MCF 10A (cell line): ENCODE data around the gene LEMD2. TPM values are rescaled to one million over a fixed set of nuclear protein-coding genes. Genes with fewer than 3 reads are reported as not detected.
A peak's percentile ranks its signal among the peaks of the same experiment; 100 is the strongest.

ENCODE experiments used
- BruUV-seq: library from RNA; stranded (reverse); fragments of 400-500 nt; replicated peaks from 2 replicates; lab custom pipeline; 2021; lab: Mats Ljungman, UMichigan
- CTCF ChIA-PET: fragments of 300-600 bp; sonication (Branson Sonifier 250); formaldehyde crosslinking; extraction: SDS; loops from one replicate; lab custom pipeline; 2021; ENCODE audit warnings: antibody characterized with exemption, inconsistent platforms; lab: Yijun Ruan, JAX
- POLR2A ChIA-PET: fragments of 300-600, 350-650 bp; sonication (Branson Sonifier 250); formaldehyde crosslinking; extraction: SDS; loops from one replicate; lab custom pipeline; 2020; ENCODE audit warnings: antibody characterized with exemption, inconsistent platforms; lab: Yijun Ruan, JAX
- DNase-seq: peaks from one replicate; pipeline ENCODE4 v3.0.0-alpha.2; 2018; ENCODE audit not compliant: unreplicated experiment
- H3K27ac Mint-ChIP-seq: one replicate; pipeline ENCODE4 v1.8.0; 2022; ENCODE audit warnings: mild to moderate bottlenecking, low read depth, mixed read lengths; ENCODE audit not compliant: unreplicated experiment
- H3K27me3 Mint-ChIP-seq: one replicate; pipeline ENCODE4 v1.8.0; 2022; ENCODE audit warnings: mixed read lengths; ENCODE audit not compliant: insufficient read depth, unreplicated experiment
- H3K36me3 Mint-ChIP-seq: one replicate; pipeline ENCODE4 v1.8.0; 2022; ENCODE audit warnings: mild to moderate bottlenecking, moderate library complexity, mixed read lengths; ENCODE audit not compliant: insufficient read depth, unreplicated experiment
- H3K4me1 Mint-ChIP-seq: one replicate; pipeline ENCODE4 v1.8.0; 2022; ENCODE audit warnings: mixed read lengths; ENCODE audit not compliant: insufficient read depth, unreplicated experiment
- H3K4me3 Mint-ChIP-seq: one replicate; pipeline ENCODE4 v1.8.0; 2022; ENCODE audit warnings: mild to moderate bottlenecking, moderate library complexity, mixed read lengths; ENCODE audit not compliant: unreplicated experiment
- H3K9me3 Mint-ChIP-seq: one replicate; pipeline ENCODE4 v1.8.0; 2022; ENCODE audit warnings: mixed read lengths; ENCODE audit not compliant: unreplicated experiment
- intact Hi-C: fragments of 100-400 bp; cut with micrococcal nuclease; formaldehyde crosslinking; loops from 2 replicates; pipeline ENCODE4 v1.14.1; 2022
- total RNA-seq: library from RNA; stranded (reverse); gene quantifications from 2 replicates; pipeline ENCODE4 v1.2.3, GENCODE V29; 2022
- TF ChIP-seq, protein P1 (sequence below): fragments of 200-600 bp; IDR thresholded peaks from one replicate; pipeline ENCODE4 v1.8.0; 2022; ENCODE audit warnings: antibody characterized with exemption, mild to moderate bottlenecking; ENCODE audit not compliant: unreplicated experiment

The LEMD2 gene
- total RNA-seq, 1 experiment from 2014 or later, result 70.5 TPM

DNA sequence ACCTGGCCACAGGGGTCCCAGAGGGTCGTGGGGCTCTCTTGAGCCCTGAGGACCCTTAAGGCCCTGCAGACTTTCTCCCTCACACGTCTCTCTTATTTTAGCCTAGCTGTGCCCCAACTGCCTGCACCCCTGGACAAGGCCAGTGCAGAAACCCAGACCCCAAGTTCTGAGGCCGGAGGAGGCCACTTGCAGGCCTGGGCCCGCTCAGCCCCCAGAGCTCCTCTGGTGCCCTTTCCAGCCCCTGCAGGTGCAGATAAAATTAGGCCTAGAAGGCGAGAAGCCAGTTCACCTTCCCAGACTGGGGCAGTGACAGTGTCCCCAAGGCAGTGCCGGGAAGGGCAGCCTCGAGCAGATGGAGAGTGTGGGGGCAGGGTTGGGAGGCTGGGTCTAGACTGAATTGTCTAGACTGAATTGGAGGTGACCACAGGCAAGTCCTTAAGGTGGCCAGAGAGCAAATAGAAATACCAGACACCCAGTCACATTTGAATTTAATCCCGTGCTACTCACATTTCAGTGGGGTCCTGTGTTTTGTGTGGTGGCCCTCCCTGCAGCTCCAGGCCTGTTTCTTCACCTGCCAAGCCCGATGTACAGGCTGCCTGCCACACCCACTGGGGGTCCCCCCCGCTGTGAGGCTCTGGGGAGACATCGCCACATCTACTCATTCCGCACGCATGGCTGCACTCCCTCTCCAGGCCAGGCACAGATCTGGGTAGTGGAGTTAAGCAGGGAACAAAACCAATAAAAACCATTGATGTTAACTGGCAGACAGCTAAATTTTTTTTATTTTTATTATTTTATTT lies 33.7 kb downstream of the LEMD2 start:
- Mint-ChIP-seq H3K4me1 (peaks cover 28% of the 10 kb centered on the region), H3K36me3 (no peaks in the 10 kb centered on the region), H3K4me3 (no peak overlapping the region), H3K27me3 (no peaks in the 10 kb centered on the region), H3K27ac (no peak overlapping the region), H3K9me3 (no peaks in the 10 kb centered on the region)
- TF ChIP-seq, protein P1, sequence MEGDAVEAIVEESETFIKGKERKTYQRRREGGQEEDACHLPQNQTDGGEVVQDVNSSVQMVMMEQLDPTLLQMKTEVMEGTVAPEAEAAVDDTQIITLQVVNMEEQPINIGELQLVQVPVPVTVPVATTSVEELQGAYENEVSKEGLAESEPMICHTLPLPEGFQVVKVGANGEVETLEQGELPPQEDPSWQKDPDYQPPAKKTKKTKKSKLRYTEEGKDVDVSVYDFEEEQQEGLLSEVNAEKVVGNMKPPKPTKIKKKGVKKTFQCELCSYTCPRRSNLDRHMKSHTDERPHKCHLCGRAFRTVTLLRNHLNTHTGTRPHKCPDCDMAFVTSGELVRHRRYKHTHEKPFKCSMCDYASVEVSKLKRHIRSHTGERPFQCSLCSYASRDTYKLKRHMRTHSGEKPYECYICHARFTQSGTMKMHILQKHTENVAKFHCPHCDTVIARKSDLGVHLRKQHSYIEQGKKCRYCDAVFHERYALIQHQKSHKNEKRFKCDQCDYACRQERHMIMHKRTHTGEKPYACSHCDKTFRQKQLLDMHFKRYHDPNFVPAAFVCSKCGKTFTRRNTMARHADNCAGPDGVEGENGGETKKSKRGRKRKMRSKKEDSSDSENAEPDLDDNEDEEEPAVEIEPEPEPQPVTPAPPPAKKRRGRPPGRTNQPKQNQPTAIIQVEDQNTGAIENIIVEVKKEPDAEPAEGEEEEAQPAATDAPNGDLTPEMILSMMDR, result no peak
- ChIA-PET POLR2A (no interaction called here), CTCF (interaction anchor here (0.9 to 2.2 kb wide), 5 partner anchors 10 to 18 kb away, joined by 3 to 11 read pairs (median 4); no protein-coding TSS in a partner anchor)
- BruUV-seq, result no TSS peak
- intact Hi-C loops, result no loop called here
- DNase-seq, result no peak

DNA sequence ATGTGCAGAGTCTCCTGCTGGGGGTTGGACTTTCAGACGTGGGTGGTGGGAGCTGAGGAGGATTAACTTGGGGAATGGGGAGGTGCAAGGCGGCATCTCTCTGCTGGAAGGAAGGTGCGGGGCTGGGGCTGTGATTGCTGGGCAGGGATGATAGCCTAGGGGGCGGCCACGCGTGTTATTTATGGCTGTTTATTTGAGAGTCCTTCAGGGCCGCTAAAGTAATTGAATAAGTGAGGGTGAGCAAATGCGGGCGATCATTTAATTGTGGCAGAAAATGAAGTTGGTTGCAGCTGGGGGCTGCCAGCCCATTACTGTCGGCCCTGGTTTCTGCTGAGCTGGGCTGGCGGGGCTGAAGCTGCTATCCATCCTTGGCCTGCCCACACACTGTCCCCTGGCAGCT lies 34.7 kb downstream of the LEMD2 start:
- Mint-ChIP-seq H3K27me3 (no peaks in the 10 kb centered on the region), H3K4me3 (no peak overlapping the region), H3K9me3 (no peaks in the 10 kb centered on the region), H3K27ac (no peak overlapping the region), H3K4me1 (peaks cover 38% of the 10 kb centered on the region), H3K36me3 (no peaks in the 10 kb centered on the region)
- intact Hi-C loops, result no loop called here
- no TSS peak for BruUV-seq
- TF ChIP-seq, protein P1, result no peak
- ChIA-PET POLR2A (no interaction called here), CTCF (interaction anchor here (1.5 kb wide), 1 partner anchor 8 kb away, joined by 5 read pairs; no protein-coding TSS in a partner anchor)
- no peak for DNase-seq

DNA sequence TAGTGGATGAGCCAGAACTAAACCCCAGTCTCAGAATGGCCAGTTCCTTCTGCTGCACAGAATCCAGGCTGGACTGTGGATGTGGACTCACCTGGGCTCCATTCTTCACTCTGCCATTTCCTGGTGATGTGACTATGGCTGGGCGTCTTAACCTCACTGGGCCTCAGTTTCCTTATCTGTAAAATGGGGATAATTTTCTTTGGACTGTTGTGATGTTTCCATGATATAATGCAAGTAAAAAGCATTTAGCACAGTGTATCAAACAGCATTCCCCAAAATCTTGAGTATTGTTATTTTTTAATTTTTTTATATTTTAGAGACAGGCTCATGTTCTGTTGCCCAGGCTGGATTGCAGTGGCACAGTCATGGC lies 36.3 kb downstream of the LEMD2 start:
- H3K9me3 Mint-ChIP-seq, result no peaks in the 10 kb centered on the region
- BruUV-seq, result no TSS peak
- H3K27ac Mint-ChIP-seq, result peak overlapping the region; percentile 58
- peaks cover 39% of the 10 kb centered on the region for H3K4me1 Mint-ChIP-seq
- no peak overlapping the region for H3K4me3 Mint-ChIP-seq
- DNase-seq, result no peak
- ChIA-PET CTCF (interaction anchor here (0.7 to 12.4 kb wide), 4 partner anchors 8 to 326 kb away, joined by 3 to 228 read pairs (median 13); partner anchors contain the start of gene UQCC2), POLR2A (no interaction called here)
- TF ChIP-seq, protein P1, result no peak
- no peaks in the 10 kb centered on the region for H3K27me3 Mint-ChIP-seq
- H3K36me3 Mint-ChIP-seq, result no peaks in the 10 kb centered on the region
- intact Hi-C loops, result no loop called here
